IPS DF 4.7 (cell line): ENCODE data around the gene RRN3.
"Not testable (repeated sequence)": the region's sequence is repeated elsewhere in the genome, so short reads cannot be mapped to it uniquely, and the experiment has no call there.

Experiments used
- DNase-seq: peaks from one replicate; pipeline ENCODE4 v3.0.0-alpha.2; 2013; ENCODE audit warnings: low spot score; ENCODE audit errors: extremely low read depth

RRN3 gene

DNA sequence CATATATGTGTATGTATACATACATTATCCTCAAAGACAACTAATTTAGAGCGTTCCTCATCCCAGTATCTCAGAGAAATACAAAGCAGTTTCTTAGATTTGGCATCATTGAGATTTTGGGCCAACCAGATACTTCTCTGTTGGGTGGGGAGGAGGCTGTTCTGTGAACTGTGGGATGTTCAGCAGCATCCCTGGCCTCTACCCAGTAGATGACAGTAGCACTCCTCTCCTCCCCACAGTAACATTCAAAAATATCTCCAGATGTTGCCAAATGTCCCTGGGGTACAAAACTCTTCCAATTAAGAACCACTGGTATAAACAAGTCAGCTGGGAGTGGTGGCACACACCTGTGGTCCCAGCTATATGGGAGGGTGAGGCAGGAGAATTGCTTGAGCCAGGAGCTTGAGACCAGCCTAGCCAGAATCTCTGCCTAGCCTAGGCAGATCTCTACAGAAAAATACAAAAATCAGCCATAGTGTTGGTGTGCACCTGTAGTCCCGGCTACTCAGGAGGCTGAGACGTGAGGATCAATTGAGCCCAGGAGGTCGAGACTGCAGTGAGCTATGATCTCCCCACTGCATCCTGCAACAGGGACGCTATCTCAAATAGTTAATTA is 6.4 kb upstream of the RRN3 start:
- DNase-seq = not testable (repeated sequence)

DNA sequence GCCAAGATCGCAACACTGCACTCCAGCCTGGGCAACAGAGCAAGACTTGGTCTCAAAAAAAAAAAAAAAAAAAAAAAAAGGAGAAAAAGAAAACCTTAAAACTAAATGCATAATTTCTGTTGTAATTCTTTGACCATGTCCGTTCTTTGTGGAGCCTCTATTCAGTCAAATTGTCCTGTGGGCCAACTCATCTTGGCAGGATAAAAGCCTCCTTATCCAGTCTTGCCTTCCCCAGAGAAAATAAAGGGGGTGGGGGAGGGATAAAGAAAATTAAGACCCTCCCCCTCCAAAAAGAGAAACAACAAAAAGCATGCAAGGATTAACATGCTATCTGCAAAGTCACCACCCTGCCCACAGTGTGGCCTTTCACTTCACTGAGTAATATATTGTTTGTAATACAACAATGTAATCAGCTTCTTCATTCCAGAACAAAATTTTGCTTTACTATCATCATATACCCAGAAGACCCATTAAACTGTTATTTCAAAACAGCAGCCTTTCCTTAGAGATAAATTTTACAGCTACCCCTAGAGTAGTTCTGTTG is 5.4 kb upstream of the RRN3 start:
- not testable (repeated sequence) for DNase-seq

DNA sequence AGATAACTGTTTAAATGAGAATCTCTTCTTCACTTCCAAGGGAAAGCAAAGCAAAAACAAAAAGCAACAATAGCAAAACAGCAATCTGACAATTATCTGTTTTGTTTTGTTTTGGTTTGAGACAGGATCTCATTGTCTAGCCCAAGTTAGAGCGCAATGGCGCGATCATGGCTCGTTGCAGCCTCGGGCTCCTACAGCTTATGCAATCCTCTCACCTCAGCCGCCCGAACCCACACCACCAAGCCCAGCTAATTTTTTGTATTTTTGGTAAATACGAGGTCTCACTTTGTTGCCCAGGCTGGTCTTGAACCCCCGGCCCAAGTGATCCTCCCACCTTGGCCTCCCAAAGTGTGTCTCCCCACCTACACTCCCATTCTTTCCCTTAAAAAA is 2.5 kb upstream of the RRN3 start:
- DNase-seq = not testable (repeated sequence)

DNA sequence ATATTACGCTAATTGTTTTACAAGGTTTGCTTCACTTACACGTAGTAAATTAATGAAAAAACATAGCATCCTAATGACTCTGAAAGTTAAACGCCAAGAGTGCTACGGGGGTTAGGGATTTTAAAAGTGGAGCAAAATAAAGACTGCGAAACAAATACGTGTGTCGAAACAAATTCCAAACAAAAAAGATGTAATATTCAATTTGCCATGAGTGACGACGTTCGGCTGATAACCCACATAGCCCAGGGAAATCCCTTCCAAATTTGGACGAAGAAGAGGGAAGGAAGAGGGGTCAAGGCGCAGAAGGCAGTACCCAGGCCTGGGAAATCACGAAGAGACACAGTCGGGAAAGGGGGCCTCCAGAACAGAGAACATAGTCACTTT is 509 bp downstream of the RRN3 start:
- DNase-seq = not testable (repeated sequence)

DNA sequence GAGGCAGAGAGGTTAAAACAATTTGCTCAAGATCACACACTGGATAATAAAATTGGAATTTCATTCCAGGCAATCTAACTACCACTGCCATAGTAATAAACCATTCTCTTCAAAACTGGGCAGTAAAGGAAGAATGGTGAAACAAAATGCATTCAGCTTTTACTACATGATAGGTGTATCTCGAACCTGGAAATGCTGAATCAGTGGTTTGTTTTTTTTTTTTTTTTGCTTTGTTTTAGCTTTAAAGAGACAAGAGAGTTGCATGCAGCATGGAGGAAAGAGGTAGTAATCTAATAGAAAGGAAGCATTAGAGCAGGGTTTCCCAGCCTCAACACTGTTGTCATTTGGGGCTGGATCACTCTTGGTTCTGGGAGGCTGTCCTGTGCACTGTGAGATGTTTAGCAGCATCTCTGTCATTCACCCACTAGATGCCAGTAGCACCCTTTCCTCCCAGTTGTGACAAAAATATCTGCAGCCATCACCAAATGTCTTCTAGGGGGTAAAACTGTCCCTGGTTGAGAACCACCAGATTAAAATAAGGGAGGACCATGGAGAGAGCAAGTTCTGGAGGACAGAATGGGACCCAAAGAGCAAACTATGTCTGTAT is 3.3 kb downstream of the RRN3 start:
- DNase-seq = not testable (repeated sequence)

DNA sequence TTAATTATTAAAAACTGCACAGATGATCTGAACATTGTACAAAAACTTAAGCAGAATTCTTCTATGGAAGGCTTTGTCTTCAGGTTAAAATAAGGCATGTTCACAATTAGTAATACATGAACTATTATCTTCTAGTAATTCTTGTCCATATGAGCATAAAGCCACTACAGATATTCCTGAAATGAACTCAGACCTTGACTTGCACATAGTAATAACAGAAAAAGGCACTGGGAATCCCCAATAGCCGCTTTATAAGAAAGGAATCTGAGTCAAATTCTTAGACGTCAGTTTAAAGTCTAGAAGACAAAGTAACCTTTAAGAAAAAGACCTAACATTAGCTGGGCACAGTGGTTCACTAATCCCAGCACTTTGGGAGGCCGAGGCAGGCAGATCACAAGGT is 11.3 kb downstream of the RRN3 start:
- not testable (repeated sequence) for DNase-seq

DNA sequence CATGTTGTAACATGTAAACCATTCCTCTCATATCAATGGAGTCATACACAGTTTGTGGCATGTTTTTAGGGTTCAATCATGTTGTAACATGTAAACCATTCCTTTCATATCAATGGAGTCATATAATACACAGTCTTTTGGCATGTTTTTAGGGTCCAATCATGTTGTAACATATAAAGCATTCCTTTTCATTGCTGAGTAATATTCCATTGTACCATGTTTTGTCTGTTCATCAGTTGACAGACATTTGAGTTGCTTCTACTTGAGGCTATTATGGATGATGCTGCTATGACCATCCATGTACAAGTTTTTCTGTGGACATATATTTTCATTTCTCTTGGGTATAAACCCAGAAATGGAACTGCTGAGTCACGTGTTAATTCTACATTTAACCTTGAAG is 13.2 kb downstream of the RRN3 start:
- not testable (repeated sequence) for DNase-seq

DNA sequence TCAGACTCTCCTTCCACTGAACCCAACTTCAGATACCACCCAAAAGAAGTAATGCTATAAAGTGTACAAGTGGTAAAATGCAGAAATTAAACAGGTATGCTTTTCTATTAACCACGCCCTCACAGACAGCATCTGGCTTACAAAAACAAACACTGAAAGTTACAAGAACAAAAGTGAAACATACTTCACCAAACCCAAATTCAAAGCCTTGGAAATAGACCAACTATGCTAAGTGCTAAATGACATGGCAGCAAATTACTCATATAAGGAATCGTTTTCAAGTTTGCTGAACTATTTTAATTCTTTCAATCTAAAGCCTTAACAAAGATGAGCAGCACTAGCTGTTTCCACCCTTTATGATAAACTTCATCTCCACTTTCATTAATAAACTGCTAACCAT is 17.9 kb downstream of the RRN3 start:
- DNase-seq = not testable (repeated sequence)

DNA sequence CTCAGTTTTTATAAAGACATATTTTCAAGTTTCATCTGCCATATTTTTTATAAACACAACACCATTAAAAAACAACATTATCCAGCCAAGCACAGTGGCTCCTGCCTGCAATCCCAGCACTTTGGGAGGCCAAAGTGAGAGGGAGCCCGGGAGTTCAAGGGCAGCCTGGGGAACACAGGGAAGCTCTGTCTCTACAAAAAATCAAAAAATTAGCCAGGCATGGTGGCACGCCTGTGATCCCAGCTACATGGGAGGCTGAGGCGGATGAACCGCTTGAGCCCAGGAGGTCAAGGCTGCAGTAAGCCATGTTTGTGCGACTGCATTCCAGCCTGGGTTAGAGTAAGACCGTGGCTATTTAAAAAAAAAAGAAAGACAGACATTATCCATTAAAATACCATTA is 21.0 kb downstream of the RRN3 start:
- DNase-seq = no peak

DNA sequence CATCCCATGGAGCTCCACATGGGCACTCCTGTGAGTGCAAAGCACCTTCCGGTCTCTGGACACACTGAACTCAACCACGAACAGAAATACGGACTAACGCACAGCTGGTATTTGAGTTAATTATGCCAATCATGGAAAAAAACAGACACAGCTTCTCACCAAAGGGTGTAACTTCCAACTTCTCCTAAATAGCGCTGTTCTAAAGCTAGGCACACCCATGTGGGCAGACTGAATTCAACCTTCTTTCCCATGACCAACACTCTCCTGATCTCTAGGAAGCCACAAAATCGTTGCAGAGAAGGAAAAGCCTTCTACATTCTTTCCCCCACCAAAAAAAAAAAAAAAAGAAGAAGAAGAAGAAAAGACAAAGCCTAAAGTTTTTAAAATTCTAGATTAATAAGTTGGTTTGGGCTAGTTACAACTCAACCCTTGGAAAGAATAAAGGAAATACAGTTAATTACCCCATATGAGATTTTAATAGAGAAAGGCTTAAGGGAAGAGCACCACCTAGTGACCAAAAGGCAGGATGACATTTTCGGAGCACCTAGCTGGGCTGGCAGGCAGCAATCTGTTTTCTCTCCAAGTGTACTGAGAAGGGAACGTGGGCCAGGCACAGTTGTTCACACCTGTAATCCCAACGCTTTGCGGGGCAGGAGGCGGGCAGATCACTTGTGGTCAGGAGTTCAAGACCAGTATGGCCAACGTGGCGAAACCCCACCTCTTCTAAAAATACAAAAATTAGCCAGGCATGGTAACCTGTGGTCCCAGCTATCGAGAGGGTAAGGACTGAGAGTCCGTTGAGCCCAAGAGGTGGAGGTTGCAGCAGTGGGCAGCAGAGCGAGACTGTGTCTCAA is 21.9 kb downstream of the RRN3 start:
- not testable (repeated sequence) for DNase-seq

DNA sequence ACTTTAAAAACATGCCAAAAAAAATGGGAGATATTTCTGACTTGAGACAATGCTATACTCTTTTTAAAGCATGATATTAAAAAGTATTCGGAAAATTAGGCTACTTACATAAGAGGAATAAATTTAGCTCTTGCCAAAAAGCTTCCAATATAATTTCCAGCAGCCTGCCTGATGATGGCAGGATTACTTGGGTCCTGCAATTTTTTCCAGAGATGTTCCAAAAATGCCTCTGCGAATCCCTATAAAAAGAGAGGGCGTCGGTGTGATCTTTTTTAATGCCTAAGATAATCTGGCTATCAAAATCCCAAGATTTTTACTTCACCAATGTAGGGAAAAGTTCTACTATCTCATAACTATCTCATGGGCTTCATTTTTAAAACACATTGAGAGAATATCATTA is 23.1 kb downstream of the RRN3 start:
- DNase-seq = not testable (repeated sequence)

DNA sequence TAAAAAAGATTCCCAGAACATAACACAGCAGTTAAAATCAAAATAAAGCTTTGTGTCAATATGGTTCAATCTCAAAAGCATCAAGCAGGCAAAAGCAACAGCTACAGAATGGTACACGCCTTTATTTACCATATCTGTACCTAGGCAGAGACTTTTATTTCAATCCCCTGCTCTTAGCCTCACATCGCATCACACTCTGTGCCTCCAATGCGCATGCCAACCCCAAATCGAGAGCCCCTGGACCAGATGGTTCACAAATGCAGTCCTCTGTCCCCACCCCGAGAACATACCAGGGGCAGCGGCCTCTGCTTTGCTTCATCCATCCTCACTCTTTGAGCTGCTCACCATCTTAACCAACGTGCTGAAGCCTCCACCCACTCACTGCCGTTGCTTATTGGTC is 27.4 kb downstream of the RRN3 start:
- not testable (repeated sequence) for DNase-seq

DNA sequence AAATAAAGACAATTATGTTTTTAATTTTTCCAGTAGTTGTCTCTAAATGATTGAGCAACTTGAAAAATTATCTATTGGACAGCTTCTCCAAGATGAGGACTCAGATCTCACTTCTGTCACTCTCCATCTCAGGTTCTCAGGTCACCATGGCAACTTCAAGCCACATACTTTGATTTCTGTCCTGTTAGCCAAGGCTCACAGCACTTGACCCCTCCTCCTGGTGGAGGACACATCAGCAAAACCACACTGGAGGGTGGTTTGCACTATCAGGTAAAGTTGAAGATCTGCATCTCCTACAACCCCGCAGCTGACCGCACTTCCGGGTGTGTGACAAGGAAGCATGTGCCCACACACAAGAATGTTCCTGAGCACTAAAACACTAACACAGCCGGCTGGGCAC is 28.1 kb downstream of the RRN3 start:
- DNase-seq = not testable (repeated sequence)

DNA sequence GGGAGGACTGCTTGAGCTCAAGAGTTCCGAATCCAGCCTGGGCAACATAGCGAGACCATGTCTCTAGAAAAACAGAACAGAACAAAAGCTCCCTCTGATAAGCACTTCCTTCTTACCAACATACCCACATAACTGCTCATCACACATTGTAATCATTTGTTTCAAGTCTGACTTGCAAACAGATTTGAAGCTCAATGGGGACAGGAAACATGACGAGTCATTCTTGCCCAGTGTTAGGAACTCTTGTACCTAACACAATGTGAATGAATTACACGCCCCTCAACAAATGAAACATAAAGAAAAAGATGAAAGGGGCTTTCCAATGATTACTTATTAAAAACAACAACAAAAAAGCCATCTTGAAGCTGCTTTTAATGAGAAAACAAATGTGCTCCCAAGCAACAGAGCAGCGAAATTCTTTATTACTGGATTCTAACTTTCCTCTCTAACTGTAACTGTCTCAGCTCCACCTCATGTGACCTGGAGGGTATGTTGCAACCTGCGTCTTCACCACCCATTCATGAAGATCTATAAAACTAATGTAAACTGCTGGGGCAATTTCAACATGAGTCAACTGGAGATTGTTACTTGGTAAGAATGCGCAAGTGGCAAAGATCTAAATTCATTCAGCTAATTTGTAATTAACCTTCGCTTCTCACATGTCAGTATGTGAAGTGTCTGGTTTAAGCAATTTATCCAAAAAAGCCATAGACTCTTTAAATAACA is 31.8 kb downstream of the RRN3 start:
- DNase-seq = not testable (repeated sequence)

DNA sequence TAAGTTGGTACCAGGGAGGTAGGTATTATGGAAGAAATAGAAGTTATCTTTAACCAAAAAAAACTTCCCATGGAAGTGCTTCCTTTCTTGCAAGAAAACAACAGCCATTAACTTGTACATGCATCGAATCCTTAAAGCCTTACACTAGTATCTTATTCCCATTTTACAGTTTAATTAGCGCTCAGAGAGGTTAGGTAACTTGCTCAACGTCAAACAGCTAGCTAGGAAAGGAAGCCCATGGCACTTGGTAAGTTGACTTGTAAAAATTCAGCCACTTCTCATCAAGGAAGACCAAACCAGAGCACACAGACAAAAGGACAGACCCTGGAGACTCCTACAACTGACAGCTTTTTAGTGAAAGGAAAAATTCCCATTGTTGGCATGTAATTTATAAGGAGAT is 34.7 kb downstream of the RRN3 start:
- DNase-seq = no peak

DNA sequence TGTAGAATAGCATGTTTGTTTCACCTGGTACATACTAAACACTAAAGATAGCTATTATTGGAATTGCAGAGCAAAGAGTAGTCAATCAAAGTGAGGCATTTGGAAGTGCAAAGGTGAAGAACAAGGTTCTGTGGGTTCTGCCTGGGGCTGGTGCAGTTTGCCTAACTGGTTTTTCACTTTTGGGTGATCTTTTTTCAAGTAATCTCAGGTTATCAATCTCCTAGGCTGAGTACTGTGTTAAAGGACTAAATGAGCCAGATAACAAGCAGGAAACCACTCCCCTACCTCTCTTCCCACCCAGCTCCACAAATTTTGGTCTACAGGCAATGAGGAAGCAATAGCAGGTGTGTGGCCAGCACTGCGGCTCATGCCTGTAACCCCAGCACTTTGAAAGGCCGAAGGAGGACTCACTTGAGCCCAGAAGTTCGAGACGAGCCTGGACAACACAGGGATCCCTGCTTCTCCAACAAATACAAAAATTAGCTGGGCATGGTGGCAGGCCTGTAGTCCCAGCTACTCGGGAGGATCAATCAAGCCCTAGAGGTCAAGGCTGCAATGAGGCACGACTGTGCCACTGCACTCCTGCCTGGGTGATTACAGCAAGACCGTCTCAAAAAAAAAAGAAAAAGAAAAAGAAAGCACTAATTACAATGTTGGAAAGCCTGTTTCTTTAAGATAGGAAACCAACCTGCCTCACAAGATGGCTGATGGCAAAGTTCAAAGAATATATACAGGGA is 36.2 kb downstream of the RRN3 start:
- DNase-seq = no peak

DNA sequence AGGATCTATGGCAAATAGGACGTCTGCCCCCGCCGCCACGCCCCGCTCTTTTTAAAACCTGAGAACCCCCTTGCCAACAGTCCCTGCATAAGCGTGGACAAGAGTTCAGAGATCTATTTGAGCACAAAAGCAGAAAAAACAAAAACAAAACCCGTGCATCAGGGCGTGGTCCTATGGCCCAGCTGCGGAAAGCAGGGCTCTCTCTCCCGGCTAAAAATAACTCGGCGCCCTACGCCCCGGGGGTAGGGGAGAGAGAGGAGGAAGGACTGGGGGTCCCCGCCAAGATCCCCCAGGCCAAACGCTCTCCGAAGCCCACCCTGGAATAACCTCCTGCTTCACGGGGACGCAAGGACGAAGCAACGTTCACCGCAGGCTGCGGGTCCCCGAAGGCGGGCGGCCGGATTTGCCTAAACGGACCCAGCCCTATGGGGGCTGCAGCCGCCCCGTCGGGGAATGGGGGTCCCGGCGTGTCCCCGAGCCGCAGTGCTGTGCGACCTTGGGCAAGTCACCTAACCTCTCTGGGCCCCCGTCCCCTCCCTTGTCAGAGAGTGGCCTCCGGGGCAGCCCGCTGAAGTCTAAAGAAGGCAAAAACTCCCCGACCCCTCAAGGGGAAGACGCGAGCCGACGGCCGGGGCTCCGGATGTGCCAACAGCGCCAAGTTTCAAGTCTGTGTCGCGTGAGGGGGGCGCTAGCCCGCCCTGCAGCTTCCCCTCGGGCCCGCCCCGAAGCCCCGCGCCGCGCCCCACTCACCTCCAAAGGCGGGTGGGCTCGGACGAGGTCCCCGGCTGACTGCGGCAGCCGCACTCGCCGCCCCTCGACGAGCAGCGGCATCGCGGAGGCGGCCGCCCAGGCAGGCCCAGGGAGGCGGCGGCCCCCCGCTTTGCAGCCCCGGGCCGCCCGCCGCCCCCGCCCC is 38.7 kb downstream of the RRN3 start:
- DNase-seq = no peak

DNA sequence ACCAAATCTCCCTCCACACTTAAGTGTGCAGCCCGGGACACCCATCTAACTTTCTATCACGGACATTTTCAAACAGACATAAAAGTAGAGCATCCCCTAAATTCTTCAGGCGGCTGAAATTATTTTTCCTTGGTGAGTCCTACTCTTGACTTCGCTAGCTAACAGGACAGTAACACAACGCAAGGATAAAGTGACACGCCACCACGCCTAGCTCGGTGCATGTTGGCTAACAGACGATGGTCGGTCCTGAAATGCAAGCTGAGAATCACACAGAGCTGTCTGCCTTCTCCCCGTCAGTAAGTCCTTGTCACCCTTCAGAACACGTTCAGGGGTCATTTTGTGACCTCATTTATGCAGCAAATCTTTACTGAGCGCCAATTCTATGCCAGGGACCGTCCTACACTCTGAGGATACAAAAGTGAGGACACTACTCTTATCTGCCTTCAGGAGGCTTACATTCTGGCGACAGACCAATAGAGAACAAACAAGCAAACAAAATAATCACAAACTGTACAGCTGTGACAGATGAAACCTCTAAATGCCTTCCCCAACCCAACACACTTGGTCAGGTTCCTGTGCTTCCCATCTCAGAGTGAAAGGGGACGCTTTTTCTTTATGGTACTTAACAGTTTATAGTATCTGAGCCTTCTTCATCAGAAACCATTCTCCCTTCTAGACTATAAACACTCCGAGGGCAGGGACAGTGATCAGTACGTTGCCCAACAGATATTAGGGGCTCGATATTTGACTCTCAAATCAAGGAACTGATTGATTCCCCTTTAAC is 39.5 kb downstream of the RRN3 start:
- DNase-seq = no peak

DNA sequence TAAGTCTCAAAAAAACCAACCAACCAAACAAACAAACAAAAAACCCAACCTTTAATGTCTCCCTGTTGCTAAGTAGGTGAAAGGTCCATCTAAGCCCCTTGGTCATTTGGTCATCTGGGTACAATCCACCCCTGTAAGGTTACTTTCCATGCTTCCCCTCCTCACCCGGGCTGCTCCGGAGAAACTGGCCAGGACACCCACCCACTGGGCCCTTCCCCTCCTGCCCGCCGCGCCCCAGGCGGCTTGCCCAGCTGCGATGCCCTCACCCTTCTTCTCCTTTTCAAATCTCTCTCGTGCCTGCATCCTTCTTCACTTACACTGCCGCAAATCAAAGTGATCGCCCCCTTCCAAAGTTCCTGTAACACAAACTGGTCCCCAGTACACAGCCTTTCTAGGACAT is 40.2 kb downstream of the RRN3 start:
- DNase-seq = no peak
